Measurements from ENCODE around the gene PHLPP1. TPM values are rescaled to one million over a fixed set of nuclear protein-coding genes. Genes with fewer than 3 reads are reported as not detected.
A peak's percentile ranks its signal among the peaks of the same experiment; 100 is the strongest.

Gene PHLPP1
- total and polyA plus RNA-seq, 2 experiments from 2014 or later = 15.7 to 73.6 TPM

DNA sequence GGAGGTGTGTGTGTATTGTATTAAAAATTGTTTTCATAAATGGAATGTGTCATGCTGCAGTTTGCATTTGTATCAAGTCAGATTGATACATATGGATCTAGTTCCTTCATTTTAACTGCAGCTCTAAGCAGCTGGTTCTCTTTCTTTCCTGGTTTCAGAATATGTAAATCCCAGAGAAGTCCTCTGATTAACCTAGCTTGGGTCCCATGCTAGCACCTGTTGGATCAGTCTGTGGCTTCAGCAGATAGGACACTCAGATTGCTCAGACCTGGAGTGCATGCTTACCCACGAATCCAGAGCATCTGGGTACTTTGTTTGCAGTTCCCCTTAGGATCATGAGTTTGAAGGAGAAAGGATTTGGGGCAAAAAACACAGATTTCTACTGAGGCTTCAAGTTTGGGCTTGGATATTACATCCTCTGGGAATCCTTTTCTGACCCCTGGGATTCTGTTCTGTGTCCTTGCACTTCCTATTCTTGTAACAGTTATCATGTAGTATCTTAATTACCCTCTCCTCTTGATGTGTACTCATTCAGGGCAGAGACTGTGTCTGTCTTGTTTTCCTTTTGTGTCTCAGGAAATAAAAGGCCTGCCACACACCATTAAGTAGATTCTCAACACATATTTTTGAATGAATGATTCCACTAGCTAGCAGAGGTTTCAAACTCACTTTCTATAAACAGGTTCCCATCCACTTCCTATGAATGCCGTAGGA, 142.1 kb downstream of the PHLPP1 start:
- H3K27ac Mint-ChIP-seq = peak overlapping the region; percentile 14; the same call in 1 of the 2 replicates
- Histone ChIP-seq H3K4me2 (no peak overlapping the region), H3F3A (replicated peaks; ENCODE audit: low read depth) (no peaks in the 10 kb centered on the region), H3K27ac (ENCODE audit: low read depth) (no peak overlapping the region; the same call in none of the 2 replicates), H3K27me3 (ENCODE audit: insufficient read depth) (no peaks in the 10 kb centered on the region), H2AFZ (no peak overlapping the region), H3K79me2 (replicated peaks; ENCODE audit: insufficient read depth) (peaks cover 87% of the 10 kb centered on the region), H3K4me3 (no peak overlapping the region), H3K36me3 (ENCODE audit: insufficient read depth) (no peaks in the 10 kb centered on the region; the same call in 1 of the 2 replicates), H3K9me2 (ENCODE audit: insufficient read depth) (no peaks in the 10 kb centered on the region), H4K20me1 (replicated peaks; ENCODE audit: insufficient read depth) (peaks cover 5% of the 10 kb centered on the region; the same call in 1 of the 2 replicates), H3K4me1 (ENCODE audit: insufficient read depth) (peaks cover 11% of the 10 kb centered on the region)
- no peaks in the 10 kb centered on the region for H3K9me3 Mint-ChIP-seq
- peaks cover 42% of the 10 kb centered on the region for H3K4me1 Mint-ChIP-seq
- peaks cover 36% of the 10 kb centered on the region; the same call in 2 of the 3 replicates for H3K36me3 Mint-ChIP-seq (ENCODE audit: low read depth)
- ATAC-seq (peak; percentile 65), DNase-seq (ENCODE audit: low spot score) (no peak)
- H3K4me3 Mint-ChIP-seq = no peak overlapping the region
- H3K27me3 Mint-ChIP-seq (ENCODE audit: insufficient read depth, low read depth, poor library complexity) = peaks cover 3% of the 10 kb centered on the region
- TF ChIP-seq EZH2 (IDR thresholded peaks at IDR 0.05; ENCODE audit: low read depth, unreplicated experiment) (no peak), EZH2phosphoT487 (IDR thresholded peaks at IDR 0.05; ENCODE audit: unreplicated experiment) (no peak), POLR2AphosphoS5 (IDR thresholded peaks at IDR 0.05; ENCODE audit: low read depth) (no peak), CREB1 (CRISPR knock-in tag; IDR thresholded peaks at IDR 0.05; ENCODE audit: low read depth) (no peak), STAT1 (IDR thresholded peaks at IDR 0.05; ENCODE audit: unreplicated experiment) (no peak), ZNF114 (CRISPR knock-in tag; IDR thresholded peaks at IDR 0.05) (no peak), JUNB (IDR thresholded peaks at IDR 0.05; ENCODE audit: unreplicated experiment) (no peak)
- TF ChIP-seq, protein P1, sequence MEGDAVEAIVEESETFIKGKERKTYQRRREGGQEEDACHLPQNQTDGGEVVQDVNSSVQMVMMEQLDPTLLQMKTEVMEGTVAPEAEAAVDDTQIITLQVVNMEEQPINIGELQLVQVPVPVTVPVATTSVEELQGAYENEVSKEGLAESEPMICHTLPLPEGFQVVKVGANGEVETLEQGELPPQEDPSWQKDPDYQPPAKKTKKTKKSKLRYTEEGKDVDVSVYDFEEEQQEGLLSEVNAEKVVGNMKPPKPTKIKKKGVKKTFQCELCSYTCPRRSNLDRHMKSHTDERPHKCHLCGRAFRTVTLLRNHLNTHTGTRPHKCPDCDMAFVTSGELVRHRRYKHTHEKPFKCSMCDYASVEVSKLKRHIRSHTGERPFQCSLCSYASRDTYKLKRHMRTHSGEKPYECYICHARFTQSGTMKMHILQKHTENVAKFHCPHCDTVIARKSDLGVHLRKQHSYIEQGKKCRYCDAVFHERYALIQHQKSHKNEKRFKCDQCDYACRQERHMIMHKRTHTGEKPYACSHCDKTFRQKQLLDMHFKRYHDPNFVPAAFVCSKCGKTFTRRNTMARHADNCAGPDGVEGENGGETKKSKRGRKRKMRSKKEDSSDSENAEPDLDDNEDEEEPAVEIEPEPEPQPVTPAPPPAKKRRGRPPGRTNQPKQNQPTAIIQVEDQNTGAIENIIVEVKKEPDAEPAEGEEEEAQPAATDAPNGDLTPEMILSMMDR (conservative IDR thresholded peaks at IDR 0.05; ENCODE audit: low read depth in 2 of 2) = no peak
- TF ChIP-seq, protein P2, sequence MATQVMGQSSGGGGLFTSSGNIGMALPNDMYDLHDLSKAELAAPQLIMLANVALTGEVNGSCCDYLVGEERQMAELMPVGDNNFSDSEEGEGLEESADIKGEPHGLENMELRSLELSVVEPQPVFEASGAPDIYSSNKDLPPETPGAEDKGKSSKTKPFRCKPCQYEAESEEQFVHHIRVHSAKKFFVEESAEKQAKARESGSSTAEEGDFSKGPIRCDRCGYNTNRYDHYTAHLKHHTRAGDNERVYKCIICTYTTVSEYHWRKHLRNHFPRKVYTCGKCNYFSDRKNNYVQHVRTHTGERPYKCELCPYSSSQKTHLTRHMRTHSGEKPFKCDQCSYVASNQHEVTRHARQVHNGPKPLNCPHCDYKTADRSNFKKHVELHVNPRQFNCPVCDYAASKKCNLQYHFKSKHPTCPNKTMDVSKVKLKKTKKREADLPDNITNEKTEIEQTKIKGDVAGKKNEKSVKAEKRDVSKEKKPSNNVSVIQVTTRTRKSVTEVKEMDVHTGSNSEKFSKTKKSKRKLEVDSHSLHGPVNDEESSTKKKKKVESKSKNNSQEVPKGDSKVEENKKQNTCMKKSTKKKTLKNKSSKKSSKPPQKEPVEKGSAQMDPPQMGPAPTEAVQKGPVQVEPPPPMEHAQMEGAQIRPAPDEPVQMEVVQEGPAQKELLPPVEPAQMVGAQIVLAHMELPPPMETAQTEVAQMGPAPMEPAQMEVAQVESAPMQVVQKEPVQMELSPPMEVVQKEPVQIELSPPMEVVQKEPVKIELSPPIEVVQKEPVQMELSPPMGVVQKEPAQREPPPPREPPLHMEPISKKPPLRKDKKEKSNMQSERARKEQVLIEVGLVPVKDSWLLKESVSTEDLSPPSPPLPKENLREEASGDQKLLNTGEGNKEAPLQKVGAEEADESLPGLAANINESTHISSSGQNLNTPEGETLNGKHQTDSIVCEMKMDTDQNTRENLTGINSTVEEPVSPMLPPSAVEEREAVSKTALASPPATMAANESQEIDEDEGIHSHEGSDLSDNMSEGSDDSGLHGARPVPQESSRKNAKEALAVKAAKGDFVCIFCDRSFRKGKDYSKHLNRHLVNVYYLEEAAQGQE (IDR thresholded peaks at IDR 0.05; ENCODE audit: unreplicated experiment) = no peak
- TF ChIP-seq, protein P3, sequence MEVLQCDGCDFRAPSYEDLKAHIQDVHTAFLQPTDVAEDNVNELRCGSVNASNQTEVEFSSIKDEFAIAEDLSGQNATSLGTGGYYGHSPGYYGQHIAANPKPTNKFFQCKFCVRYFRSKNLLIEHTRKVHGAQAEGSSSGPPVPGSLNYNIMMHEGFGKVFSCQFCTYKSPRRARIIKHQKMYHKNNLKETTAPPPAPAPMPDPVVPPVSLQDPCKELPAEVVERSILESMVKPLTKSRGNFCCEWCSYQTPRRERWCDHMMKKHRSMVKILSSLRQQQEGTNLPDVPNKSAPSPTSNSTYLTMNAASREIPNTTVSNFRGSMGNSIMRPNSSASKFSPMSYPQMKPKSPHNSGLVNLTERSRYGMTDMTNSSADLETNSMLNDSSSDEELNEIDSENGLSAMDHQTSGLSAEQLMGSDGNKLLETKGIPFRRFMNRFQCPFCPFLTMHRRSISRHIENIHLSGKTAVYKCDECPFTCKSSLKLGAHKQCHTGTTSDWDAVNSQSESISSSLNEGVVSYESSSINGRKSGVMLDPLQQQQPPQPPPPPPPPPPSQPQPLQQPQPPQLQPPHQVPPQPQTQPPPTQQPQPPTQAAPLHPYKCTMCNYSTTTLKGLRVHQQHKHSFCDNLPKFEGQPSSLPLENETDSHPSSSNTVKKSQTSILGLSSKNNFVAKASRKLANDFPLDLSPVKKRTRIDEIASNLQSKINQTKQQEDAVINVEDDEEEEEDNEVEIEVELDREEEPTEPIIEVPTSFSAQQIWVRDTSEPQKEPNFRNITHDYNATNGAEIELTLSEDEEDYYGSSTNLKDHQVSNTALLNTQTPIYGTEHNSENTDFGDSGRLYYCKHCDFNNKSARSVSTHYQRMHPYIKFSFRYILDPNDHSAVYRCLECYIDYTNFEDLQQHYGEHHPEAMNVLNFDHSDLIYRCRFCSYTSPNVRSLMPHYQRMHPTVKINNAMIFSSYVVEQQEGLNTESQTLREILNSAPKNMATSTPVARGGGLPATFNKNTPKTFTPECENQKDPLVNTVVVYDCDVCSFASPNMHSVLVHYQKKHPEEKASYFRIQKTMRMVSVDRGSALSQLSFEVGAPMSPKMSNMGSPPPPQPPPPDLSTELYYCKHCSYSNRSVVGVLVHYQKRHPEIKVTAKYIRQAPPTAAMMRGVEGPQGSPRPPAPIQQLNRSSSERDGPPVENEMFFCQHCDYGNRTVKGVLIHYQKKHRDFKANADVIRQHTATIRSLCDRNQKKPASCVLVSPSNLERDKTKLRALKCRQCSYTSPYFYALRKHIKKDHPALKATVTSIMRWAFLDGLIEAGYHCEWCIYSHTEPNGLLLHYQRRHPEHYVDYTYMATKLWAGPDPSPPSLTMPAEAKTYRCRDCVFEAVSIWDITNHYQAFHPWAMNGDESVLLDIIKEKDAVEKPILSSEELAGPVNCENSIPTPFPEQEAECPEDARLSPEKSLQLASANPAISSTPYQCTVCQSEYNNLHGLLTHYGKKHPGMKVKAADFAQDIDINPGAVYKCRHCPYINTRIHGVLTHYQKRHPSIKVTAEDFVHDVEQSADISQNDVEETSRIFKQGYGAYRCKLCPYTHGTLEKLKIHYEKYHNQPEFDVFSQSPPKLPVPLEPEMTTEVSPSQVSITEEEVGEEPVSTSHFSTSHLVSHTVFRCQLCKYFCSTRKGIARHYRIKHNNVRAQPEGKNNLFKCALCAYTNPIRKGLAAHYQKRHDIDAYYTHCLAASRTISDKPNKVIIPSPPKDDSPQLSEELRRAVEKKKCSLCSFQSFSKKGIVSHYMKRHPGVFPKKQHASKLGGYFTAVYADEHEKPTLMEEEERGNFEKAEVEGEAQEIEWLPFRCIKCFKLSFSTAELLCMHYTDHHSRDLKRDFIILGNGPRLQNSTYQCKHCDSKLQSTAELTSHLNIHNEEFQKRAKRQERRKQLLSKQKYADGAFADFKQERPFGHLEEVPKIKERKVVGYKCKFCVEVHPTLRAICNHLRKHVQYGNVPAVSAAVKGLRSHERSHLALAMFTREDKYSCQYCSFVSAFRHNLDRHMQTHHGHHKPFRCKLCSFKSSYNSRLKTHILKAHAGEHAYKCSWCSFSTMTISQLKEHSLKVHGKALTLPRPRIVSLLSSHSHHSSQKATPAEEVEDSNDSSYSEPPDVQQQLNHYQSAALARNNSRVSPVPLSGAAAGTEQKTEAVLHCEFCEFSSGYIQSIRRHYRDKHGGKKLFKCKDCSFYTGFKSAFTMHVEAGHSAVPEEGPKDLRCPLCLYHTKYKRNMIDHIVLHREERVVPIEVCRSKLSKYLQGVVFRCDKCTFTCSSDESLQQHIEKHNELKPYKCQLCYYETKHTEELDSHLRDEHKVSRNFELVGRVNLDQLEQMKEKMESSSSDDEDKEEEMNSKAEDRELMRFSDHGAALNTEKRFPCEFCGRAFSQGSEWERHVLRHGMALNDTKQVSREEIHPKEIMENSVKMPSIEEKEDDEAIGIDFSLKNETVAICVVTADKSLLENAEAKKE (CRISPR knock-in tag; IDR thresholded peaks at IDR 0.05) = no peak
